GM13977 (cell line): ENCODE results near the gene HOXA10.

Experiments
- DNase-seq: peaks from one replicate; pipeline ENCODE4 v3.0.0; 2012; ENCODE audit warnings: low spot score
- in situ Hi-C: fragments of 300-500 bp; cut with MboI; formaldehyde crosslinking; loops from one replicate; pipeline ENCODE4 v1.12.0; 2022; ENCODE audit warnings: low sequenced_read_pairs, low pct_unique_long_range_greater_than_20kb, mixed read lengths, inconsistent platforms; ENCODE audit not compliant: unreplicated experiment
- TF ChIP-seq, protein P1 (sequence below): IDR thresholded peaks from 2 replicates; pipeline ENCODE4 v1.5.1; 2012; ENCODE audit warnings: mild to moderate bottlenecking, control low read depth; ENCODE audit not compliant: insufficient read depth; ENCODE audit errors: extremely low read depth, missing control alignments

Gene HOXA10

DNA sequence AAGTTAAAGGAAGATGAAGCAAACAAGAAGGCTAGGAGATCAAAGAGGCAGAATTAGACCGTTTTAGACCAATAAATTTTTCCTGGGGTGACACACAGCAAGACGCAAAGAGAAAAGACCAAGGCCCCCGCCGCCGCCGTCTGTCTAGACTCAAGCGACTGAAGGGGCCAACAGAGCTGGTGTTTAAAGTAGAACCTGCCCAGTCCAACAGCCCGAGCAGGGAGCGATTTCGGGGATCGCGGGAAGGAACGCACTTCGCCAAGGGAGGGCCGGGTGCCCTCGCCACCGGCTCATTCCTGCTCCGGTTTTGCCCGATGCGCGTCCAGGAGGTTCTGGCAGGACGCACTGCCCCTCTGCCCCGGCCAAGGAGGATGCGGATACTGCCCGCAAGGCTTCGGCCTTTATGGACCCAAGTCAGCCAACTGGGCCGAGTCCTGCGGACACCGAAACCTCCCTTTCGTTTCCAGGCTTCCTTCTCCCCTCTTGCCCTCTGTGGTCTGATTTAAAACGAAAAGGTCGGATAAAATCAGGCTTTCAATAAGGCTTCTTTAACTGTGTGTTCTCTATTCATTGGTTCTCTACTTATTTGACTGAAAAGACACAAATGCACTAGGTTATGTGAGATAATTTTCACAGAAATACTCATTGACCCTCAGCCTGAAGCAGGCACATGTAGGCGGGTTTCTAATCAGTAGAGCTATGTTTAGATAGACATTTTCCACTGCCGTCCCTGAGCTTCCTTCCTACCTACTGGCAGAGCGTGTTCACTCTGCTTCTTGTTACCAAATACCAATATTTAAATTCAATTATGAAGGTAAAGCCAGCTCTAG is 15.5 kb downstream of the HOXA10 start:
- DNase-seq = no peak
- in situ Hi-C loops = loop anchor here (10.0 to 25.0 kb wide), 2 partner anchors 86 to 796 kb away; partner anchors contain the start of gene EVX1

DNA sequence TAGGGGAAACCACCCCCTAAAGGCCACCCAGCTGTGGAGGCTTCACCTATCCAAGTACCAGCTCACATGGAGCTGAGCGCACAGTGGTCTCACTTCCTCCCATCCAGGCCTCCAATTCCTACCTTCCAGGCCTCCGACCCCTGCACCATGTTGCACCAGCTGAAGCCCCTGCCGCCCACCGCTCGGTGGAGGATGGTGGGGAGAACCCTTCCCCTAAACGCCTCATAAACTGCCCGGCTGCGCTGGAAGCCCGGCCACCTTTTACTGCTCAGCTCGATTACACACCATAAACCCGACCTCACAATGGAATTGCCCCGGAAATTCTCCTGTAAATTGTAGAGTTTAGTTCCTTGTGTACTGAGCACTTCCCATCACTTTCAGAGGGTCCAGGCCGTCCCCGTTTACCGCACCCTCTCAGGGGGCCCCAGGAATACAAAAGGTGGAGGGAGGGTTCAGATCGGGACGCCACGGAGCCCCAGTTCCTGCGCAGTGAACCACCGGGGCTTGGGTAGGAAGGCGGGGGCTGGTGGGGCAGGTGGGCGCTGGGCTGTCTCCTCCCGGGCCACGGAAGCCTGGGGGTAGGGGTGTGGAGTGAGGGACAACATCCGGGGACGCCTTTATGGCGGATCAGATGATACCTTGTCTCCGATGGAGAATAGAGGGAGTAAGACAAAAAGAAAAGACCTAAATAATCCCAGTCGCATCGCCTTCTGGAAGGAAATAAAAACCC is 16.3 kb downstream of the HOXA10 start:
- TF ChIP-seq, protein P1, sequence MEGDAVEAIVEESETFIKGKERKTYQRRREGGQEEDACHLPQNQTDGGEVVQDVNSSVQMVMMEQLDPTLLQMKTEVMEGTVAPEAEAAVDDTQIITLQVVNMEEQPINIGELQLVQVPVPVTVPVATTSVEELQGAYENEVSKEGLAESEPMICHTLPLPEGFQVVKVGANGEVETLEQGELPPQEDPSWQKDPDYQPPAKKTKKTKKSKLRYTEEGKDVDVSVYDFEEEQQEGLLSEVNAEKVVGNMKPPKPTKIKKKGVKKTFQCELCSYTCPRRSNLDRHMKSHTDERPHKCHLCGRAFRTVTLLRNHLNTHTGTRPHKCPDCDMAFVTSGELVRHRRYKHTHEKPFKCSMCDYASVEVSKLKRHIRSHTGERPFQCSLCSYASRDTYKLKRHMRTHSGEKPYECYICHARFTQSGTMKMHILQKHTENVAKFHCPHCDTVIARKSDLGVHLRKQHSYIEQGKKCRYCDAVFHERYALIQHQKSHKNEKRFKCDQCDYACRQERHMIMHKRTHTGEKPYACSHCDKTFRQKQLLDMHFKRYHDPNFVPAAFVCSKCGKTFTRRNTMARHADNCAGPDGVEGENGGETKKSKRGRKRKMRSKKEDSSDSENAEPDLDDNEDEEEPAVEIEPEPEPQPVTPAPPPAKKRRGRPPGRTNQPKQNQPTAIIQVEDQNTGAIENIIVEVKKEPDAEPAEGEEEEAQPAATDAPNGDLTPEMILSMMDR = no peak
- DNase-seq = no peak
- in situ Hi-C loops = loop anchor here (10.0 to 25.0 kb wide), 2 partner anchors 87 to 796 kb away; partner anchors contain the start of gene EVX1

More for the DNA sequence above, 15.5 kb downstream of the HOXA10 start:
- TF ChIP-seq, protein P1 = no peak

DNA sequence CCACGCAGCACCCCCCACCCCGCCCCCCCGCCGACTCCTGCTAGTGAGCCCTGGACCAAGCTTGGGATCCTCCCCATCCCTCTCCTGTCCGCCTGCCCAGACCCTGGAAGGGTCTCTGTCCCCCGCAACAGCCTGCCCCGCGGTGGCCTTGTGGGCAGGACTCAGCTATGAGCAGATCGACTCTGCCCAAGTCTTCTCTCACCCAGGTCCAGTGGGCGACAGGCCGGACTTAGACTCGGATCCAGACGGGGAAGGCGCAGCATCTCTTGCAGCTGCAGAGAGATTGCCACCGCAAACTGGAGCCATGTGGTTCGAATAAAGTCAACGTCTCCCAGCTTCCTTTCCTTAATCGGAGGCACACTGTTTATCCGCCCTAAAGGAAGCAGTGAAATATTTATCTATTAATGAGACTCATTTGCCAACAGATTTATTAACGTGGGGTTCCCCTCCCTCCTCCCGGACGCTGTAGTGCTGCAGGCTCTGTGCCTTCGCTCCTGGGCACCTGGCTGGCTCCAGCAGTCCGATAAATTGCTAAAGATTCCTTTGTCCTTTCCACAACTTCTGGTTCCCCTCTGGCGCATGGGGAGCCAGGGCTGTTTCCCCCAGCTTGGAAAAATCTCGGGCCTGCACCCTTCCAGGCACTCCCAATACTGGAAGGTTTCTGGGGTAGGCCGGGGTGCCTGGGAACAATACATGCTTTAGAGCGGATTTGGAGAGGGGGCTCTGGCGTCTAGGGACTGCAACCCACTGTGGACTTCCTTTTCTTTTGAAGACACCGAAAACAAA is 17.0 kb downstream of the HOXA10 start:
- DNase-seq = no peak
- in situ Hi-C loops = loop anchor here (10.0 to 25.0 kb wide), 2 partner anchors 88 to 795 kb away; partner anchors contain the start of gene EVX1
- TF ChIP-seq, protein P1 = no peak

DNA sequence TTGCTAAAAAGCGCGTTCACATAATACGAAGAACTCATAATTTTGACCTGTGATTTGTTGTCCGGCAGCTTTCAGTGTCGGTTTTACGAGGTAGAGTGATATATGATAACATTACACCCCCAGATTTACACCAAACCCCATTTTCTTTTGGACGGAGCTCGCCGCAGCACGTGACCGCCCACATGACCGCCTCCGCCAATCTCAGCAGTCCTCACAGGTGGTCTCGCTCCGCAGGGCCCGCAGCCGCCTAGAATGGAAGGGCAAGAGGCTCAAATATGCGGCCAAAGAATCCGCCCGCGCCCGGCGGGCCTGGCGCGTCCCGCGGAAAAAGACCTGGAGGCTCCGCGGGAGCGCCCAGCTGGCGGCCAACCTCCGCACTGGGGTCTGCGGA is 17.6 kb downstream of the HOXA10 start, which contains the start of gene HOXA7:
Gene HOXA7 (minus strand): TSS at position 168 of the 391 bp plus-strand sequence. CDS start 130 bp downstream, at position 38.
- in situ Hi-C loops = loop anchor here (10.0 to 25.0 kb wide), 2 partner anchors 88 to 794 kb away; partner anchors contain the start of gene EVX1
- no peak for DNase-seq
- TF ChIP-seq, protein P1 = no peak

DNA sequence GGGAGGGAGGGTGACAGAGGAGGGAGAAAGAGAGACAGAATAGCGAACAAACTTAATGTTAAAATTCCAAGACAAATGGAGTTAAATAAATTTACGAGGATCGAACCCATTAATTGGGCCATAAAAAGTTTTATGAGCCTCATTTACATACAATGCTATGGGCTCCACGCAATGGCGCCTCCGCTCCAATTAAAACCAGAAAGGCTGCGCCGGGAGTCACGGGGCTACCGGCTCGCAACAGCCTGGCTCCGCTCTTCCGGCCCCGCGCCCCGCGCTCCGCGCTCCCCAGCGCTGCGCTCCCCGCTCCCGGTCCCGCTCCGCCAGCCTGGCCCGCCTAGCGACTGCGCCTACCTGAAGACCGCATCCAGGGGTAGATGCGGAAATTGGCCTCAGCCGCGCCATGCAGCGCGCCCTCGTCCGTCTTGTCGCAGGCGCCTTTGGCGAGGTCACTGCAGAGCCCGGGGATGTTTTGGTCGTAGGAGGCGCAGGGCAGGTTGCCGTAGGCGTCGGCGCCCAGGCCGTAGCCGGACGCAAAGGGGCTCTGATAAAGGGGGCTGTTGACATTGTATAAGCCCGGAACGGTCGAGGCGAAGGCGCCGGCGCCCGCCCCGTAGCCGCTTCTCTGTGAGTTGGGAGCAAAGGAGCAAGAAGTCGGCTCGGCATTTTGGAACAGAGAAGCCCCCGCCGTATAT is 18.2 kb downstream of the HOXA10 start:
- TF ChIP-seq, protein P1 = no peak
- no peak for DNase-seq
- in situ Hi-C loops = loop anchor here (10.0 to 25.0 kb wide), 2 partner anchors 89 to 794 kb away; partner anchors contain the start of gene EVX1
